SK-N-SH treated with all-trans-retinoic acid at 6 μM for 48 hours (cell line): Measurements from ENCODE around the gene SNRPD3.

Experiments
- ATAC-seq: fragments of 200-7000 bp; cut with Tn5 transposase; 3 replicates; pipeline ENCODE4 v1.9.1; 2020; ENCODE audit warnings: mild to moderate bottlenecking, moderate library complexity
- ARNTL ChIP-seq: fragments of 450-650 bp; formaldehyde crosslinking; IDR thresholded peaks from 2 replicates; pipeline ENCODE4 v1.5.0; 2020; ENCODE audit warnings: low read depth, mild to moderate bottlenecking, moderate library complexity, borderline replicate concordance
- BACH2 ChIP-seq: fragments of 250-450 bp; sonication (Bioruptor Pico); IDR thresholded peaks from 2 replicates; pipeline ENCODE4 v1.9.0; 2021; ENCODE audit warnings: mild to moderate bottlenecking, borderline replicate concordance
- CREB5 ChIP-seq: fragments of 250-450 bp; sonication (Bioruptor Pico); IDR thresholded peaks from 2 replicates; pipeline ENCODE4 v1.5.1; 2020; ENCODE audit warnings: low read depth, mild to moderate bottlenecking, moderate library complexity
- CSRNP3 ChIP-seq: fragments of 250-450 bp; sonication (Bioruptor Pico); IDR thresholded peaks from 2 replicates; pipeline ENCODE4 v1.5.1; 2021; ENCODE audit warnings: mild to moderate bottlenecking, moderate library complexity
- ESRRG ChIP-seq: fragments of 250-450 bp; sonication (Bioruptor Pico); IDR thresholded peaks from 2 replicates; pipeline ENCODE4 v1.6.1; 2021; ENCODE audit warnings: mild to moderate bottlenecking
- GLIS3 ChIP-seq: fragments of 250-450 bp; sonication (Bioruptor Pico); IDR thresholded peaks from 2 replicates; pipeline ENCODE4 v1.5.0; 2020; ENCODE audit warnings: mild to moderate bottlenecking, moderate library complexity
- ISL1 ChIP-seq: fragments of 250-450 bp; sonication (Bioruptor Pico); IDR thresholded peaks from 2 replicates; pipeline ENCODE4 v2.1.2; 2022; ENCODE audit warnings: mild to moderate bottlenecking, moderate library complexity
- OSR1 ChIP-seq: fragments of 250-450 bp; sonication (Bioruptor Pico); IDR thresholded peaks from 2 replicates; pipeline ENCODE4 v1.8.0; 2022; ENCODE audit warnings: moderate library complexity, mild to moderate bottlenecking, inconsistent platforms
- POU6F1 ChIP-seq: fragments of 250-450 bp; sonication (Bioruptor Pico); IDR thresholded peaks from 2 replicates; pipeline ENCODE4 v1.8.0; 2021; ENCODE audit warnings: low read depth, mild to moderate bottlenecking, moderate library complexity, borderline replicate concordance
- PPARA ChIP-seq: fragments of 250-450 bp; sonication (Bioruptor Pico); IDR thresholded peaks from 2 replicates; pipeline ENCODE4 v1.5.0; 2020; ENCODE audit warnings: mild to moderate bottlenecking, borderline replicate concordance
- RARB ChIP-seq: fragments of 250-450 bp; sonication (Bioruptor Pico); IDR thresholded peaks from 2 replicates; pipeline ENCODE4 v1.8.0; 2021; ENCODE audit warnings: mild to moderate bottlenecking, moderate library complexity
- SNAI2 ChIP-seq: fragments of 250-450 bp; sonication (Bioruptor Pico); IDR thresholded peaks from 2 replicates; pipeline ENCODE4 v1.5.0; 2020; ENCODE audit warnings: mild to moderate bottlenecking, moderate library complexity
- TCF4 ChIP-seq: fragments of 250-450 bp; sonication (Bioruptor Pico); IDR thresholded peaks from 2 replicates; pipeline ENCODE4 v1.8.0; 2021; ENCODE audit warnings: mild to moderate bottlenecking, moderate library complexity, borderline replicate concordance
- TOX ChIP-seq: fragments of 250-450 bp; sonication (Bioruptor Pico); IDR thresholded peaks from 2 replicates; pipeline ENCODE4 v1.8.0; 2021; ENCODE audit warnings: mild to moderate bottlenecking, moderate library complexity, borderline replicate concordance
- ZC3H10 ChIP-seq: fragments of 250-450 bp; sonication (Bioruptor Pico); IDR thresholded peaks from 2 replicates; pipeline ENCODE4 v1.5.1; 2021; ENCODE audit warnings: mild to moderate bottlenecking, moderate library complexity
- ZFP3 ChIP-seq: fragments of 250-450 bp; sonication (Bioruptor Pico); IDR thresholded peaks from 2 replicates; pipeline ENCODE4 v1.5.0; 2020; ENCODE audit warnings: mild to moderate bottlenecking, moderate library complexity
- ZFP30 ChIP-seq: fragments of 450-650 bp; formaldehyde crosslinking; IDR thresholded peaks from 2 replicates; pipeline ENCODE4 v1.5.0; 2022; ENCODE audit warnings: mild to moderate bottlenecking, moderate library complexity
- ZNF565 ChIP-seq: fragments of 450-650 bp; formaldehyde crosslinking; conservative IDR thresholded peaks from 2 replicates; pipeline ENCODE4 v1.5.0; 2020; ENCODE audit warnings: low read depth, mild to moderate bottlenecking, moderate library complexity
- ZNF70 ChIP-seq: fragments of 450-650 bp; formaldehyde crosslinking; IDR thresholded peaks from 2 replicates; pipeline ENCODE4 v1.5.0; 2020; ENCODE audit warnings: mild to moderate bottlenecking, moderate library complexity
- ZNF8 ChIP-seq: fragments of 450-650 bp; formaldehyde crosslinking; IDR thresholded peaks from 2 replicates; pipeline ENCODE4 v1.5.0; 2020; ENCODE audit warnings: mild to moderate bottlenecking, moderate library complexity
- TF ChIP-seq, protein P1 (sequence below): fragments of 250-450 bp; sonication (Bioruptor Pico); IDR thresholded peaks from 2 replicates; pipeline ENCODE4 v1.5.0; 2020; ENCODE audit warnings: mild to moderate bottlenecking, moderate library complexity
- TF ChIP-seq, protein P2 (sequence below): fragments of 250-450 bp; sonication (Bioruptor Pico); IDR thresholded peaks from 2 replicates; pipeline ENCODE4 v1.8.0; 2020; ENCODE audit warnings: mild to moderate bottlenecking, moderate library complexity, borderline replicate concordance

The SNRPD3 gene

GRCh38 chr22:24578355-24579257, 22.8 kb downstream of the SNRPD3 start:
- no peak for ATAC-seq

GRCh38 chr22:24579258-24579601, 23.4 kb downstream of the SNRPD3 start:
- ATAC-seq: no peak
- TF ChIP-seq TOX (CRISPR knock-in tag) (no peak), ZNF70 (no peak), GLIS3 (no peak), ZFP3 (no peak), CSRNP3 (CRISPR knock-in tag) (no peak), RARB (CRISPR knock-in tag) (no peak), TCF4 (CRISPR knock-in tag) (no peak), ESRRG (CRISPR knock-in tag) (no peak), CREB5 (CRISPR knock-in tag) (no peak), ZNF8 (CRISPR knock-in tag) (no peak)

More at GRCh38 chr22:24578355-24579257, 22.8 kb downstream of the SNRPD3 start:
- TF ChIP-seq CSRNP3 (CRISPR knock-in tag): no peak
- TF ChIP-seq ISL1 (CRISPR knock-in tag): no peak
- TF ChIP-seq PPARA (CRISPR knock-in tag): no peak
- no peak for TF ChIP-seq ARNTL
- no peak for TF ChIP-seq ZNF8 (CRISPR knock-in tag)
- TF ChIP-seq SNAI2 (CRISPR knock-in tag): no peak
- no peak for TF ChIP-seq POU6F1 (CRISPR knock-in tag)
- no peak for TF ChIP-seq TOX (CRISPR knock-in tag)
- TF ChIP-seq RARB (CRISPR knock-in tag): no peak
- no peak for TF ChIP-seq ZNF565 (CRISPR knock-in tag)
- TF ChIP-seq ZFP3: no peak
- TF ChIP-seq ZFP30: no peak
- no peak for TF ChIP-seq BACH2 (CRISPR knock-in tag)
- no peak for TF ChIP-seq CREB5 (CRISPR knock-in tag)
- TF ChIP-seq, protein P1, sequence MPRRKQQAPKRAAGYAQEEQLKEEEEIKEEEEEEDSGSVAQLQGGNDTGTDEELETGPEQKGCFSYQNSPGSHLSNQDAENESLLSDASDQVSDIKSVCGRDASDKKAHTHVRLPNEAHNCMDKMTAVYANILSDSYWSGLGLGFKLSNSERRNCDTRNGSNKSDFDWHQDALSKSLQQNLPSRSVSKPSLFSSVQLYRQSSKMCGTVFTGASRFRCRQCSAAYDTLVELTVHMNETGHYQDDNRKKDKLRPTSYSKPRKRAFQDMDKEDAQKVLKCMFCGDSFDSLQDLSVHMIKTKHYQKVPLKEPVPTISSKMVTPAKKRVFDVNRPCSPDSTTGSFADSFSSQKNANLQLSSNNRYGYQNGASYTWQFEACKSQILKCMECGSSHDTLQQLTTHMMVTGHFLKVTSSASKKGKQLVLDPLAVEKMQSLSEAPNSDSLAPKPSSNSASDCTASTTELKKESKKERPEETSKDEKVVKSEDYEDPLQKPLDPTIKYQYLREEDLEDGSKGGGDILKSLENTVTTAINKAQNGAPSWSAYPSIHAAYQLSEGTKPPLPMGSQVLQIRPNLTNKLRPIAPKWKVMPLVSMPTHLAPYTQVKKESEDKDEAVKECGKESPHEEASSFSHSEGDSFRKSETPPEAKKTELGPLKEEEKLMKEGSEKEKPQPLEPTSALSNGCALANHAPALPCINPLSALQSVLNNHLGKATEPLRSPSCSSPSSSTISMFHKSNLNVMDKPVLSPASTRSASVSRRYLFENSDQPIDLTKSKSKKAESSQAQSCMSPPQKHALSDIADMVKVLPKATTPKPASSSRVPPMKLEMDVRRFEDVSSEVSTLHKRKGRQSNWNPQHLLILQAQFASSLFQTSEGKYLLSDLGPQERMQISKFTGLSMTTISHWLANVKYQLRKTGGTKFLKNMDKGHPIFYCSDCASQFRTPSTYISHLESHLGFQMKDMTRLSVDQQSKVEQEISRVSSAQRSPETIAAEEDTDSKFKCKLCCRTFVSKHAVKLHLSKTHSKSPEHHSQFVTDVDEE: no peak
- TF ChIP-seq, protein P2, sequence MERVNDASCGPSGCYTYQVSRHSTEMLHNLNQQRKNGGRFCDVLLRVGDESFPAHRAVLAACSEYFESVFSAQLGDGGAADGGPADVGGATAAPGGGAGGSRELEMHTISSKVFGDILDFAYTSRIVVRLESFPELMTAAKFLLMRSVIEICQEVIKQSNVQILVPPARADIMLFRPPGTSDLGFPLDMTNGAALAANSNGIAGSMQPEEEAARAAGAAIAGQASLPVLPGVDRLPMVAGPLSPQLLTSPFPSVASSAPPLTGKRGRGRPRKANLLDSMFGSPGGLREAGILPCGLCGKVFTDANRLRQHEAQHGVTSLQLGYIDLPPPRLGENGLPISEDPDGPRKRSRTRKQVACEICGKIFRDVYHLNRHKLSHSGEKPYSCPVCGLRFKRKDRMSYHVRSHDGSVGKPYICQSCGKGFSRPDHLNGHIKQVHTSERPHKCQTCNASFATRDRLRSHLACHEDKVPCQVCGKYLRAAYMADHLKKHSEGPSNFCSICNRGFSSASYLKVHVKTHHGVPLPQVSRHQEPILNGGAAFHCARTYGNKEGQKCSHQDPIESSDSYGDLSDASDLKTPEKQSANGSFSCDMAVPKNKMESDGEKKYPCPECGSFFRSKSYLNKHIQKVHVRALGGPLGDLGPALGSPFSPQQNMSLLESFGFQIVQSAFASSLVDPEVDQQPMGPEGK (CRISPR knock-in tag): no peak
- TF ChIP-seq TCF4 (CRISPR knock-in tag): no peak
- TF ChIP-seq ZC3H10: no peak
- TF ChIP-seq ESRRG (CRISPR knock-in tag): no peak
- TF ChIP-seq OSR1: no peak
